Activated B cell treated with CpG ODN at 0.5 μM for 24 hours (primary cell): ENCODE results near the gene RIPOR2. TPM values are rescaled to one million over a fixed set of nuclear protein-coding genes. Genes with fewer than 3 reads are reported as not detected.

Experiments used
- ATAC-seq: fragments of 200-7000 bp; cut with Tn5 transposase; one replicate; pipeline ENCODE4 v1.10.0; 2021; ENCODE audit warnings: low read depth, mild to moderate bottlenecking, moderate library complexity
- CTCF ChIA-PET: fragments of 350-600 bp; sonication (Branson Sonifier 250); formaldehyde crosslinking; loops from one replicate; lab custom pipeline; 2021; ENCODE audit warnings: antibody characterized with exemption; lab: Charles Lee
- POLR2A ChIA-PET: fragments of 350-600 bp; sonication (Branson Sonifier 250); formaldehyde crosslinking; loops from one replicate; lab custom pipeline; 2021; ENCODE audit warnings: antibody characterized with exemption; lab: Charles Lee
- DNase-seq: peaks from one replicate; pipeline ENCODE4 v3.0.0; 2022
- H3K27ac Mint-ChIP-seq: one replicate; pipeline ENCODE4 v1.8.0; 2020; ENCODE audit warnings: mixed read lengths
- H3K27me3 Mint-ChIP-seq: one replicate; pipeline ENCODE4 v1.8.0; 2021; ENCODE audit warnings: mixed read lengths
- H3K36me3 Mint-ChIP-seq: one replicate; pipeline ENCODE4 v1.8.0; 2021; ENCODE audit warnings: low read depth, mixed read lengths
- H3K4me1 Mint-ChIP-seq: one replicate; pipeline ENCODE4 v1.8.0; 2021; ENCODE audit warnings: mixed read lengths
- H3K4me3 Mint-ChIP-seq: one replicate; pipeline ENCODE4 v1.8.0; 2020; ENCODE audit warnings: mild to moderate bottlenecking, mixed read lengths
- H3K9me3 Mint-ChIP-seq: one replicate; pipeline ENCODE4 v1.8.0; 2020; ENCODE audit warnings: mixed read lengths
- intact Hi-C: fragments of 100-400 bp; cut with micrococcal nuclease; formaldehyde crosslinking; loops from one replicate; pipeline ENCODE4 v1.15.1; 2024
- total RNA-seq: library from RNA; stranded (reverse); gene quantifications from 2 replicates; pipeline ENCODE4 v1.2.3, GENCODE V29; 2022
- TF ChIP-seq, protein P1 (sequence below): fragments of 200-600 bp; IDR thresholded peaks from one replicate; pipeline ENCODE4 v1.8.0; 2022; ENCODE audit warnings: antibody characterized with exemption, mild to moderate bottlenecking

Gene RIPOR2, protein sequence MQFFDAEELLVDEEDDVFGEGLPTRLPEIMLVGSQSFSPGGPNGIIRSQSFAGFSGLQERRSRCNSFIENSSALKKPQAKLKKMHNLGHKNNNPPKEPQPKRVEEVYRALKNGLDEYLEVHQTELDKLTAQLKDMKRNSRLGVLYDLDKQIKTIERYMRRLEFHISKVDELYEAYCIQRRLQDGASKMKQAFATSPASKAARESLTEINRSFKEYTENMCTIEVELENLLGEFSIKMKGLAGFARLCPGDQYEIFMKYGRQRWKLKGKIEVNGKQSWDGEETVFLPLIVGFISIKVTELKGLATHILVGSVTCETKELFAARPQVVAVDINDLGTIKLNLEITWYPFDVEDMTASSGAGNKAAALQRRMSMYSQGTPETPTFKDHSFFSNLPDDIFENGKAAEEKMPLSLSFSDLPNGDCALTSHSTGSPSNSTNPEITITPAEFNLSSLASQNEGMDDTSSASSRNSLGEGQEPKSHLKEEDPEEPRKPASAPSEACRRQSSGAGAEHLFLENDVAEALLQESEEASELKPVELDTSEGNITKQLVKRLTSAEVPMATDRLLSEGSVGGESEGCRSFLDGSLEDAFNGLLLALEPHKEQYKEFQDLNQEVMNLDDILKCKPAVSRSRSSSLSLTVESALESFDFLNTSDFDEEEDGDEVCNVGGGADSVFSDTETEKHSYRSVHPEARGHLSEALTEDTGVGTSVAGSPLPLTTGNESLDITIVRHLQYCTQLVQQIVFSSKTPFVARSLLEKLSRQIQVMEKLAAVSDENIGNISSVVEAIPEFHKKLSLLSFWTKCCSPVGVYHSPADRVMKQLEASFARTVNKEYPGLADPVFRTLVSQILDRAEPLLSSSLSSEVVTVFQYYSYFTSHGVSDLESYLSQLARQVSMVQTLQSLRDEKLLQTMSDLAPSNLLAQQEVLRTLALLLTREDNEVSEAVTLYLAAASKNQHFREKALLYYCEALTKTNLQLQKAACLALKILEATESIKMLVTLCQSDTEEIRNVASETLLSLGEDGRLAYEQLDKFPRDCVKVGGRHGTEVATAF
- total RNA-seq: 260 and 302 TPM in 2 replicates

GRCh38 chr6:24935366-24936152 lies at the start of gene RIPOR2:
RIPOR2 (minus strand) TSS chr6:24935960; CDS start chr6:24935898, 62 bp downstream.
- H3K27me3 Mint-ChIP-seq: no peaks in the 10 kb centered on the region
- peak; percentile 58 for ATAC-seq
- H3K4me1 Mint-ChIP-seq: peaks cover 95% of the 10 kb centered on the region
- intact Hi-C loops: loop anchor here (1.0 to 5.0 kb wide), 9 partner anchors 7 to 202 kb away; no protein-coding TSS in a partner anchor
- H3K36me3 Mint-ChIP-seq: peaks cover 50% of the 10 kb centered on the region
- TF ChIP-seq, protein P1, sequence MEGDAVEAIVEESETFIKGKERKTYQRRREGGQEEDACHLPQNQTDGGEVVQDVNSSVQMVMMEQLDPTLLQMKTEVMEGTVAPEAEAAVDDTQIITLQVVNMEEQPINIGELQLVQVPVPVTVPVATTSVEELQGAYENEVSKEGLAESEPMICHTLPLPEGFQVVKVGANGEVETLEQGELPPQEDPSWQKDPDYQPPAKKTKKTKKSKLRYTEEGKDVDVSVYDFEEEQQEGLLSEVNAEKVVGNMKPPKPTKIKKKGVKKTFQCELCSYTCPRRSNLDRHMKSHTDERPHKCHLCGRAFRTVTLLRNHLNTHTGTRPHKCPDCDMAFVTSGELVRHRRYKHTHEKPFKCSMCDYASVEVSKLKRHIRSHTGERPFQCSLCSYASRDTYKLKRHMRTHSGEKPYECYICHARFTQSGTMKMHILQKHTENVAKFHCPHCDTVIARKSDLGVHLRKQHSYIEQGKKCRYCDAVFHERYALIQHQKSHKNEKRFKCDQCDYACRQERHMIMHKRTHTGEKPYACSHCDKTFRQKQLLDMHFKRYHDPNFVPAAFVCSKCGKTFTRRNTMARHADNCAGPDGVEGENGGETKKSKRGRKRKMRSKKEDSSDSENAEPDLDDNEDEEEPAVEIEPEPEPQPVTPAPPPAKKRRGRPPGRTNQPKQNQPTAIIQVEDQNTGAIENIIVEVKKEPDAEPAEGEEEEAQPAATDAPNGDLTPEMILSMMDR: no peak
- ChIA-PET CTCF (interaction anchor here (1.0 to 7.9 kb wide), 11 partner anchors 15 to 82 kb away, joined by 3 to 113 read pairs (median 12); no protein-coding TSS in a partner anchor), POLR2A (interaction anchor here (0.6 to 10.9 kb wide), 24 partner anchors 8 to 216 kb away, joined by 3 to 135 read pairs (median 5); no protein-coding TSS in a partner anchor)
- H3K4me3 Mint-ChIP-seq: peak within 1 kb of the TSS; percentile 91
- no peaks in the 10 kb centered on the region for H3K9me3 Mint-ChIP-seq
- H3K27ac Mint-ChIP-seq: peak within 1 kb of the TSS; percentile 91
- peak; percentile 53 for DNase-seq

DNA sequence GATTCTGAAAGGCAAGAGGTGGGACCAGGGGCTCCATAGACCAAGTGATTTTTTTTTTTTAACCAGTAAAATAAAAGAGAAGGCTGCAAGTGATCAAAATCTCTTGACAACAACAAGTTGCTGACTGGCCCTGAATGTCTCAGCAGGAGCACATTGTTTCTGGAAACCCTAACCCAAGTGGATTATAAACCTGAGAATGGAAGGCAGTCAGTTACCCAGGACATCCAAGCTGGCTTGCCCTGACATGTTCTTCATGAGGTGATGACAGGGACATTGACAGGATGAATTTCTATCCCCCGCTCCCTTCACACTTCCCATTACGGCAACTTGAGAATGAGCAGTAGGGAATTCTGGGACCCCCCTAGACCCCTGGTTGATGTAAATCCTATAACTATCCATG lies 49.6 kb upstream of the RIPOR2 start:
- ChIA-PET CTCF (no interaction called here), POLR2A (no interaction called here)
- intact Hi-C loops: no loop called here
- Mint-ChIP-seq H3K27me3 (no peaks in the 10 kb centered on the region), H3K36me3 (peaks cover 50% of the 10 kb centered on the region), H3K9me3 (no peaks in the 10 kb centered on the region), H3K4me3 (no peak overlapping the region), H3K27ac (no peak overlapping the region), H3K4me1 (peaks cover 66% of the 10 kb centered on the region)
- TF ChIP-seq, protein P1: no peak
- ATAC-seq (no peak), DNase-seq (no peak)

GRCh38 chr6:24982231-24982630 lies 46.5 kb upstream of the RIPOR2 start:
- DNase-seq: no peak
- H3K4me1 Mint-ChIP-seq: peaks cover 70% of the 10 kb centered on the region
- no peak for ATAC-seq
- peaks cover 66% of the 10 kb centered on the region for H3K36me3 Mint-ChIP-seq
- TF ChIP-seq, protein P1: no peak
- H3K4me3 Mint-ChIP-seq: no peak overlapping the region
- H3K9me3 Mint-ChIP-seq: no peaks in the 10 kb centered on the region
- intact Hi-C loops: no loop called here
- H3K27me3 Mint-ChIP-seq: no peaks in the 10 kb centered on the region
- CTCF ChIA-PET: interaction anchor here (1.1 to 1.4 kb wide), 2 partner anchors 10 to 126 kb away, joined by 3 to 4 read pairs; no protein-coding TSS in a partner anchor
- no peak overlapping the region for H3K27ac Mint-ChIP-seq
- POLR2A ChIA-PET: interaction anchor here (0.8 kb wide), 2 partner anchors 8 to 30 kb away, joined by 3 to 5 read pairs; no protein-coding TSS in a partner anchor

DNA sequence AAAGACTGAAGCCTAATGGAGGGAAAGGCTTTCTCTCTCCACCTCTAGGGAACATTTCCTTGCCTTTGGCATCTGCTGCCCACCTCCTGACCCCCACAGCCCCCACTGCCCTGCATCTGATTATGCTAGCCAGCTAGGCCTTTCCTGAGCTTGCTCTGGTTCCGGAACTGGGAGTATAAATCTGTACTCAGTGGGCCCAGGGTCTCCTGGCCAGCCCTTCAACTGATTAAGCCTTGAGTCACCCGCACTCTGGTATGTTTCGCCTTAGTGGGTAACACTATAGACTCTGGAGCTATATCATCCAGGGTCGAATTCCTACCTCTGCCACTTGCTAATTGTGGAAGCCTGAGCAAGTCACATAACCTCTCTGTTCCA lies 45.6 kb upstream of the RIPOR2 start:
- no peak overlapping the region for H3K27ac Mint-ChIP-seq
- TF ChIP-seq, protein P1: no peak
- no peak overlapping the region for H3K4me3 Mint-ChIP-seq
- no peaks in the 10 kb centered on the region for H3K9me3 Mint-ChIP-seq
- POLR2A ChIA-PET: no interaction called here
- no peaks in the 10 kb centered on the region for H3K27me3 Mint-ChIP-seq
- peaks cover 64% of the 10 kb centered on the region for H3K36me3 Mint-ChIP-seq
- CTCF ChIA-PET: no interaction called here
- H3K4me1 Mint-ChIP-seq: peaks cover 67% of the 10 kb centered on the region
- intact Hi-C loops: no loop called here
- DNase-seq: no peak
- no peak for ATAC-seq
